Right cardiac atrium (tissue), 5 donors: ENCODE data around the gene IKZF4. TPM values are rescaled to one million over a fixed set of nuclear protein-coding genes. Genes with fewer than 3 reads are reported as not detected.
"Not testable (repeated sequence)": the region's sequence is repeated elsewhere in the genome, so short reads cannot be mapped to it uniquely, and the experiment has no call there.

Source experiments
- ATAC-seq, 2 donors: fragments of 200-7000 bp; cut with Tn5 transposase; one replicate each; pipeline versions ENCODE4 v1.8.0 to v1.9.1; 2020; ENCODE audit warnings: moderate library complexity in 2 of 2, mild to moderate bottlenecking in 1 of 2
- DNase-seq, 3 donors: peaks; one replicate each; pipeline ENCODE4 v3.0.0-alpha.2; 2020
- H3K27ac ChIP-seq: one replicate; pipeline ENCODE4 v1.5.1; 2013; ENCODE audit warnings: mild to moderate bottlenecking, low read length, control low read depth, moderate library complexity
- H3K27me3 ChIP-seq: one replicate; pipeline ENCODE4 v1.6.1; 2013; ENCODE audit not compliant: control insufficient read depth, insufficient read depth
- H3K4me1 ChIP-seq: one replicate; pipeline ENCODE4 v1.6.1; 2013; ENCODE audit warnings: low read length; ENCODE audit not compliant: control insufficient read depth, insufficient read depth
- H3K4me3 ChIP-seq: one replicate; pipeline ENCODE4 v1.5.1; 2013; ENCODE audit warnings: low read length, control low read depth
- H3K9me3 ChIP-seq: one replicate; pipeline ENCODE4 v1.6.1; 2013; ENCODE audit warnings: low read length; ENCODE audit not compliant: control insufficient read depth
- WGBS: extraction: QIAGEN DNeasy Blood & Tissue Kit; methylation state at CpG from one replicate; pipeline ENCODE4 v1.1.7; 2013; 5-methylcytosine and 5-hydroxymethylcytosine counted together
- intact Hi-C, 4 donors: fragments of 100-400 bp; cut with DNase I; formaldehyde crosslinking; loops; one replicate each; pipeline versions ENCODE4 v1.11.0 to v1.14.0; 2022 to 2023
- polyA plus RNA-seq: library from polyadenylated mRNA; stranded (reverse); fragments of 200-250 nt; gene quantifications from one replicate; pipeline ENCODE4 v1.2.3, GENCODE V29; 2013
- total RNA-seq, 4 donors: library from RNA; stranded (reverse); fragmentation: NEBNext Ultra II Directional; extraction: Animal tissue kit (Norgen Biotek cat#: 25700); gene quantifications; one replicate each; pipeline ENCODE4 v1.2.1, GENCODE V29; 2021
- donor health status: healthy with polysubstance abuse.
- donor health status: DM: no; HTN: yes; CAD: no.
- donor health status: DM: no; HTN: no; CAD: no.
- donor health status: DM: no; HTN: yes; CAD: no; lungs with severe emphysema.
- donor health status: DM: yes; HTN: yes; CAD: no.

Gene IKZF4
- total and polyA plus RNA-seq, 5 donors = 2.7 to 8.7 (median 5.9) TPM

GRCh38 chr12:56074396-56074795 is 53.6 kb downstream of the IKZF4 start:
- Histone ChIP-seq H3K4me1 (no peaks in the 10 kb centered on the region), H3K27ac (no peak overlapping the region), H3K9me3 (no peaks in the 10 kb centered on the region), H3K27me3 (no peaks in the 10 kb centered on the region), H3K4me3 (no peak overlapping the region)
- intact Hi-C loops = no loop called here
- DNase-seq (no peak), ATAC-seq (no peak)
- 72% methylated on average over 5 of the region's 5 CpGs for WGBS

GRCh38 chr12:56077966-56078365 is 57.1 kb downstream of the IKZF4 start:
- H3K27ac ChIP-seq, H3K4me1 ChIP-seq, intact Hi-C loops, H3K27me3 ChIP-seq, DNase-seq, H3K4me3 ChIP-seq, H3K9me3 ChIP-seq, ATAC-seq: not testable (repeated sequence)
- 88% methylated on average over 9 of the region's 9 CpGs for WGBS

- intact Hi-C loops = no loop called here
- no peak overlapping the region for H3K27ac ChIP-seq
These were observed 57.6 kb downstream of the IKZF4 start for GRCh38 chr12:56078427-56078826.

GRCh38 chr12:56078931-56079722 is 58.3 kb downstream of the IKZF4 start:
- WGBS = 3% methylated on average over 50 of the region's 50 CpGs
- intact Hi-C loops = no loop called here
- Histone ChIP-seq H3K4me1 (peaks cover 4% of the 10 kb centered on the region), H3K27ac (peak overlapping the region; percentile 1), H3K4me3 (peak overlapping the region; percentile 64), H3K27me3 (no peaks in the 10 kb centered on the region), H3K9me3 (no peaks in the 10 kb centered on the region)
- DNase-seq (peak; percentile 87 to 94 (median 93)), ATAC-seq (peak; percentile 88 to 92)

More at GRCh38 chr12:56078427-56078826, 57.6 kb downstream of the IKZF4 start:
- H3K4me3 ChIP-seq = no peak overlapping the region
- no peaks in the 10 kb centered on the region for H3K27me3 ChIP-seq
- no peaks in the 10 kb centered on the region for H3K9me3 ChIP-seq
- DNase-seq (no peak), ATAC-seq (no peak)
- peaks cover 4% of the 10 kb centered on the region for H3K4me1 ChIP-seq
- 92% methylated on average over 1 of the region's 1 CpG for WGBS

- peaks cover 4% of the 10 kb centered on the region for H3K4me1 ChIP-seq
- intact Hi-C loops = no loop called here
- ATAC-seq = peak; percentile 88 to 92
- WGBS = 2% methylated on average over 59 of the region's 59 CpGs
- no peaks in the 10 kb centered on the region for H3K9me3 ChIP-seq
- H3K27ac ChIP-seq = peak within 1 kb of the TSS; percentile 1
- H3K27me3 ChIP-seq = no peaks in the 10 kb centered on the region
- DNase-seq = peak; percentile 83 to 89 (median 85)
- H3K4me3 ChIP-seq = peak within 1 kb of the TSS; percentile 64
These were observed 59.1 kb downstream of the IKZF4 start, which contains the start of gene ERBB3 for GRCh38 chr12:56079723-56080555. TSS of gene ERBB3 (plus strand) at chr12:56080165. CDS start at chr12:56080301, 136 bp downstream.

GRCh38 chr12:56080556-56081138 is 59.8 kb downstream of the IKZF4 start:
- ATAC-seq (peak; percentile 1), DNase-seq (no peak)
- no peaks in the 10 kb centered on the region for H3K9me3 ChIP-seq
- H3K4me1 ChIP-seq = peaks cover 4% of the 10 kb centered on the region
- H3K4me3 ChIP-seq = peak overlapping the region; percentile 64
- H3K27ac ChIP-seq = no peak overlapping the region
- WGBS = 29% methylated on average over 20 of the region's 20 CpGs
- H3K27me3 ChIP-seq = no peaks in the 10 kb centered on the region
- intact Hi-C loops = no loop called here

GRCh38 chr12:56081393-56082347 is 60.8 kb downstream of the IKZF4 start:
- Histone ChIP-seq H3K4me1 (peaks cover 4% of the 10 kb centered on the region), H3K9me3 (no peaks in the 10 kb centered on the region), H3K27me3 (no peaks in the 10 kb centered on the region), H3K27ac (no peak overlapping the region), H3K4me3 (no peak overlapping the region)
- ATAC-seq (no peak), DNase-seq (peak in 1 of 3 donors; percentile 50)
- intact Hi-C loops = no loop called here
- 46% methylated on average over 6 of the region's 6 CpGs for WGBS

GRCh38 chr12:56082382-56082781 is 61.5 kb downstream of the IKZF4 start:
- no peak for DNase-seq
- no peak for ATAC-seq
- H3K27ac ChIP-seq = no peak overlapping the region
- WGBS = 87% methylated on average over 2 of the region's 2 CpGs
- no peaks in the 10 kb centered on the region for H3K9me3 ChIP-seq
- peaks cover 4% of the 10 kb centered on the region for H3K4me1 ChIP-seq
- H3K27me3 ChIP-seq = no peaks in the 10 kb centered on the region
- intact Hi-C loops = no loop called here
- no peak overlapping the region for H3K4me3 ChIP-seq

- 50% methylated on average over 3 of the region's 3 CpGs for WGBS
- peak; percentile 31 to 57 (median 51) for DNase-seq
- H3K9me3 ChIP-seq = no peaks in the 10 kb centered on the region
- ATAC-seq = no peak
- H3K27me3 ChIP-seq = no peaks in the 10 kb centered on the region
- H3K4me3 ChIP-seq = no peak overlapping the region
- intact Hi-C loops = no loop called here
- no peak overlapping the region for H3K27ac ChIP-seq
- peaks cover 4% of the 10 kb centered on the region for H3K4me1 ChIP-seq
These were observed 62.1 kb downstream of the IKZF4 start for GRCh38 chr12:56082967-56083366.

GRCh38 chr12:56084958-56085543 is 64.2 kb downstream of the IKZF4 start:
- no peak for DNase-seq
- WGBS = 86% methylated on average over 15 of the region's 15 CpGs
- Histone ChIP-seq H3K27me3 (no peaks in the 10 kb centered on the region), H3K4me3 (no peak overlapping the region), H3K9me3 (no peaks in the 10 kb centered on the region), H3K4me1 (peaks cover 4% of the 10 kb centered on the region), H3K27ac (no peak overlapping the region)
- no peak for ATAC-seq
- intact Hi-C loops = no loop called here
